HG02763 (cell line): ENCODE results near the gene CXCR2.

Experiments used
- ATAC-seq: cut with Tn5 transposase; IDR thresholded peaks from one replicate; pipeline ENCODE4 v1.9.1; 2021; ENCODE audit warnings: mild to moderate bottlenecking, moderate library complexity; ENCODE audit not compliant: unreplicated experiment

CXCR2 gene

DNA sequence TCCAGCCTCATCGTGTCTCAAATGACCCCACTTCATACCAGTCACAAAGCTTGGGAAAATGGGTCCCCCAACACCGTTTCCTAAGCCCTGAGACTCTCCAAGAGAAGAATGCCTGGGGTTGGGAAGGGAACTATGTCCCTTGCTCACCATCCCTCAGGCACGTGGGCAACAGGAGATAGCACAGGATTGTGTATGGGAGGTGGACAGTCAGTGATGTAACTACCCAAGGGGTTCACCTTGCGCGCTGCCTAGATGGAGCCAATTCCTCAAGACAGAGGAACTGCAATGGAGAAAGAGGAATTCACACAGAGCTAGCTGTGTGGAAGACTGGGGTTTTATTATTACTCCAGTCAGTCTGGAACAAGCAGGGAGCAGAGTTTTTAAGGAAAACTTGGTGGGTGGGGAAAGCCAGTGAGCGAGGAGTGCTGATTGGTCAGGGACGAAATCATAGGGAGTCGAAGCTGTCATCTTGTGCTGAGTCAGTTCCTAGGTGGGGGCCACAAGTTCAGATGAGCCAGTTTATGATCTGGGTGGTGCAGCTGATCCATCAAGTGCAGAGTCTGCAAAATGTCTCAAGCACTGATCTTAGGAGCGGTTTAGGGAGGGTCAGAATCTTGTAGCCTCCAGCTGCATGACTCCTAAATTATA, 54.8 kb downstream of the CXCR2 start:
- ATAC-seq: no peak

GRCh38 chr2:218184331-218184730, 58.5 kb downstream of the CXCR2 start:
- ATAC-seq: no peak

- no peak for ATAC-seq
Measured at GRCh38 chr2:218186355-218186766, 60.5 kb downstream of the CXCR2 start.
